ENCODE measurements around the gene LRRC59.
"Not testable (repeated sequence)": the region's sequence is repeated elsewhere in the genome, so short reads cannot be mapped to it uniquely, and the experiment has no call there.

Gene LRRC59

DNA sequence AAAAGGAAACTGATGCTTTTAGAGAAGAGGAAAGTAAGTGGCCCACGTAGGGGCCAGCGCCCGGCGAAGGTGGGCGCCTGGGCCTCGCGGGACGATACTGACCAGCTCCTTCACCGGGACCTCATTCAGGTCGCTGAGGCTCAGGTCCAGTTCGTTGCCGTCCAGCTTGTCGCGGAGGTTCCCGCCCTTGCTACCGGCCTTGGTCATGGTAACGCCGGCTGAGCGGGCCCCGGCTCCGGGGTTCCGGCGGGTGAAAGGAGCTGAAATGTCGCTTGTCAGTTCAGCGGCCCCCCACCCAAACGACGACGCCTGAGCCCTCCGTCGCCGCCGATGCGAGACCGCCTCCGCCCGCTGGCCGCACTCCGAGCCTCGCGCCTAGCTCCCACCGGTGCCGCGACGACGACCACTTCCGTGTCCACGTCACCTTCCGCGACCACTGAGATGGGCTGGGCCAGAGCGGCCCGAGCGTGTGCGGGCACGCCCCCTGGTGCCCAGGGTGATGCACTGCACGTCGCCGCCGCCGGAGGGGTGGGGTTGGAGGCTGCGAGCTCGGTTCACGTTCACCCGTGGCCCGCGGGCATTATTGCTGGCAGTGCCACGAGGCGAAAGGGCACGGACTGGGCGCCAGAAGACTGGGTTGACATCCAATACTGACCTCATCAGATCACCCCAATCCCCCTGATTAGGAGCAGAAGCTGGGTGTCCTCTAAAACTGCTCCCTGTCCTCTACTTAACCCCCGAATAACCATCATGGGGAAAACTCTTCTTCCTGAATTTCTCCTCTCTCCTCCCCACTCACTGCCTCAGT lies at the start of gene LRRC59:
Gene LRRC59, minus strand, starts transcription at position 413 of the 808 bp plus-strand sequence. Its CDS starts 206 bp downstream, at position 207.
- peak; percentile 82 for DNase-seq

DNA sequence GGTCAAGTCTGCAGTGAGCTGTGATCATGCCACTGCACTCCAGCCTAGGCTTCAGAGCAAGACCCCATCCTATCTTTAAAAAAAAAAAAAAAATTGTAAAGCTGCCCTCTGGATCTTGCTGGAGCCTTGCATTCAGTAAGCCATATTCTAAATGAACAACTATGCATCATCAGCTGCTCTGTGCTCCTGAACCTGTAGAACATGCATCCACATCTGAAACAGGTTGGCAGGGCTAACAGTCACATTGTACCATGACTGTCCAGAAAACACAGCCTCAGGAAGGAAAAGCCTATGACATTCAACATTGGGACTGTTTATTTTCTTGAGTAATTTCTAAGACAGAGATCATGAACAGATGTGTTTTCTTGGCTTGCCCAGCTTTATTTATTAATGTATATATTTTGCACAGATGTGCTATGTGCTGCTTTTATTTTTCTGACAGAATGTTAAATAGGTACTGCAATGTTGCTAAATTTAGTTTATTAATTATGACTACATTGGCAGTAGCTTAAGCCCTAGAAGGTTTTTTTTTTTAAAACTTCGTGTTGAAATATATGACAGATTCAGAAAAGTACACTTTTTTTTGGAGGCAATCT lies 48.5 kb upstream of the LRRC59 start:
- no peak for DNase-seq

DNA sequence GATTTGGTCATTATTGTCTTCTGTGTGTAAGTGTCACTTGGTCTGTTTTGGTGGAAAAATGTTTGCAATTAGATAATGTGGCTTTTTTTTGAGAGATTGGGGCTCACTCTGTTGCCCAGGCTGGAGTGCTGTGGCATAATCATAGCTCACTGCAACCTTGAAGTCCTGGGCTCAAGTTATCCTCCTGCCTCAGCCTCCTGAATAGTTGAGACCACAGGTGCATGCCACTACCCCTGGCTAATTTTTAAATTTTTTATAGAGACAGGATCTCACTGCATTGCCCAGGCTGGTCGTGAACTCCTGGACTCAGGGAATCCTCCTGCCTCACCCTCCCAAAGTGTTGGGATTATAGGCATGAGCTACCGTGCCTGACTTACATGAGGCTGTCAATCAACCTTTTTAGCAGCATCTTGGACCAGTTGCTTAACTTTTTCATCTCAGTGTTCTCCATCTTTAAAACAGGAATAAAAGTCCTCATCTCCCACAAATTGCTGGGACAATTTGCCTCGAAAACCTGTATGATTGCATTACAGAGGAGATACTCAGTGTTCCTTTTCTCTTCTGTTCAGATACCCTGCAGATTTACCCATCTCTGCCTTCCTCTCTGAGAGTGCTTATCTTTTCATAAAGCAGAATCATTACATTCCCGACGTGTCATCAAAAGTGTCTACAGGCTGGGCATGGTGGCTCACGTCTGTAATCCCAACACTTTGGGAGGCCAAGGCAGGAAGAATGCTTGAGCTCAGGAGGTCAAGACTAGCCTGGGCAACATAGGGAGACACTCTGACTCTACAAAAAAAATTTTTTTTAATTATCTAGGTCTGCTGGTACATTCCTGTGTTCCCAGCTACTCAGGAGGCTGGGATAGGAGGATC lies 47.8 kb upstream of the LRRC59 start:
- no peak for DNase-seq

- no peak for DNase-seq
Measured at GRCh38 chr17:50443505-50443974, 46.2 kb upstream of the LRRC59 start.

DNA sequence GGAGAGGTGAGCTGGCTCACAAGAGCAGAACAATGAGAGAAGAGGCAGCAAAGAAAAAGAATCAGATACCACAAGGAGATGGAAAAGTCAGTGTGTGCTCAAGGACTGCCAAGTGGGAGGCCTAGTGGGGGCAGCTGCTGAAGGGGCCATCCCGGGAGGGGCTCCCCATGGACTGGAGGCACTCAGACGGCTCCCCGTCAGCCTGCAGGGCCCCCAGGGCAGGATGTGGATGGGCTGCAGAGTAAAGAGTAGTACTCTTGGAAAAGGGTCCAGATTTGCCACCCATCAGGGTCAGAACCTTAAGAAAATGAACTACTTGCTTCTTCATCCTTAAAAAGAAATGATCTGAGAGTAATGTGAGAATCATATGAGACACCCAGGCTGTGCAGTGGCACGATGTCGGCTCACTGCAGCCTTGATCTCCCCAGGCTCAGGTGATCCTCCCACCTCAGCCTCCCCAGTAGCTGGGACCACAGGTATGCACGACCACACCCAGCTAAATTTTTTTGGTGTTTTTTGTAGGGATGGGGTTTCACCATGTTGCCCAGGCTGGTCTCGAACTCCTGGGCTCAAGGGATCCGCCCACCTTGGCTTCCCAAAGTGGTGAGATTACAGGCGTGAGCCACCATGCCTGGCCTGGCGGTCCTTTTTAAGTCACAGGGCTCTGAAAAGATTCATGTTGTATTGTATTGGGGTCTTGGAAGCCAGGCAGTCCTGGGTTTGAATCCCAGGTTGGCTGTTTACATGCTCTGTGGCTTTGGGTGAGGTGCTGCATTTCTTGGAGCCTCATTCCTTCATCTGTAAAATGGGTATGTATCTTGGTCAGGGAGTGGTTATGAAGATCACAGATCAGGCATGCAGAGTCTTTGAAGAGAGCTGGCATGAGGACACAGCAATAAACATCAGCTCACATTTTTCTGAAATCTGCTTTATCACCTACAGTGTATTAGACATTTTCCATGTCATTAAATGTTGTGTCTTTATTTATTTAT lies 43.8 kb upstream of the LRRC59 start:
- DNase-seq: no peak

DNA sequence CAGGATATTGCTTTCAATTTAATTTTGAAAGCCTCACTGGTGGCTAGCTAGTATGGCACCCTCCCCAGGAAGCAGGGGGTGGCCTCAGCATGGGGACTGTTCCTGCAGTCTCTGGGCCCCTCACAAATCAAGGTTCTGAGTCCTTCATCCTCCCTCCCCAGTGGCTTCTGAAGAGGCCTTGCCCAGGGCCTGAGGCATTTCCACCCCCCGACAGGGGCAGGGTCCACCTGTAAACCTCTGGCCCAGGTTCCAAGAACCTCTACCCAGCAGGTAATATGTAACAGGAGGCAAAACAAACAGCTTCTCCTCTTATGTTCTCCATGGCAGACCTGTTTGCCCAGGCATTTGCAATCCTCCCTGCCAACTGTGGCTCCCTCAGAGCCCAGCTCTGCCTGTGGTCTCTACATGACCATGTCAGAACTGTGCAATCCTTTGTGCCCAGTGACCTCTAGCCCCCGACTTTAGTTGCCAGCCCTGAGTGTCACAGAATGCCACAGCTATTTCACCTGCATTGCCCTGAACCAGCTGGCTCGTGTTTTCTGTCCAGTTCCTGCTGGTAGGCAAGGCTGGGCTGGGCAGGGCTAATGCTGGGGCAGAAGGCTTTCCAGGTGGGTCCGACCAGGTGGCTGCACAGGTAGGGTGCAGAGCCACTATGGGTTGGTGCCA lies 43.0 kb upstream of the LRRC59 start:
- no peak for DNase-seq

DNA sequence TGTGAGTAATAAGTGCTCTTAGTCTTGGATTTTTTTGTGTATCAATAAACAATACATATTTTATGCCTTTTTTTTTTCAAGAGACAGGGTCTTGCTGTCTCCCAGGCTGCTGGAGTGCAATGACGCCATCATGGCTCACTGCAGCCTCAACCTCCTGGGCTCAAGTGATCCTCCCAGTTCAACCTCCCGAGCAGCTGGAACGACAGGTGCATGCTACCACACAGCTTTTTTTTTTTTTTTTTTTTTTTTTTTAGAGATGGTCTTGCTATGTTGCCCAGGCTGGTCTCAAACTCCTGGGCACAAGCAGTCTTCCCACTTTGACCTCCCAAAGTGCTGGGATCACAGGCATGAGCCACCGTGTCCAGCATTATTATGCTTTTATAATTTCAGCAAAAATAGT lies 41.7 kb upstream of the LRRC59 start:
- no peak for DNase-seq

- no peak for DNase-seq
Measured at GRCh38 chr17:50437409-50437808, 40.1 kb upstream of the LRRC59 start.

DNA sequence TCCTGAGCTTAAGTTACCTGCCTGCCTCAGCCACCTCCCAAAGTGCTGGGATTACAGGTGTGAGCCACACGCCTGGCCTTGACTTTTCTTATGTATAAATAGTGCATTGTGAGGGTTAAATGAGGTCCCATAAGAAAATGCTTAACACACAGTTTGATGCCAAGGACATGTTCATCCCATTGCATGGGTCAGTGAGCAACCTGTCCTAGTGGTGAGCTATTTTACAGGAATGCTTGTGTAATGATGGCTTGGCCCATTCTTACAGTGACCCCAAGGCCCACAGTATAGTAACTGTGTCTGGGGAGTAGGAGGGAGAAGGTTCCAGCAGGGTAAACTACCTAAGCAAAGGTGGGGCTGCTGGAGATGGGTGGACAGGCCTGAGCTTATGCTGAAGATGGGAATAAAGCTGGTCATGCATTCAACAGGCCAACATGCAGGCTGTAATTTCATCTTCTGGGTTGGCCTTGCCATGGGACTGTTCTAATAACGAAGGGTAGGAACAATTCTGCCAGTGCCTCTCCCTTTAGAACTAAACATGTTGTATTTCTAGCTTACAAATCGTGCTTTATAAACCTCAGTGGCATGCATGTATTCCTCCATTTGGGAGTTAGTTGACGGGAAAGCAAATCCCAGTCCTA lies 34.9 kb upstream of the LRRC59 start:
- DNase-seq: no peak

DNA sequence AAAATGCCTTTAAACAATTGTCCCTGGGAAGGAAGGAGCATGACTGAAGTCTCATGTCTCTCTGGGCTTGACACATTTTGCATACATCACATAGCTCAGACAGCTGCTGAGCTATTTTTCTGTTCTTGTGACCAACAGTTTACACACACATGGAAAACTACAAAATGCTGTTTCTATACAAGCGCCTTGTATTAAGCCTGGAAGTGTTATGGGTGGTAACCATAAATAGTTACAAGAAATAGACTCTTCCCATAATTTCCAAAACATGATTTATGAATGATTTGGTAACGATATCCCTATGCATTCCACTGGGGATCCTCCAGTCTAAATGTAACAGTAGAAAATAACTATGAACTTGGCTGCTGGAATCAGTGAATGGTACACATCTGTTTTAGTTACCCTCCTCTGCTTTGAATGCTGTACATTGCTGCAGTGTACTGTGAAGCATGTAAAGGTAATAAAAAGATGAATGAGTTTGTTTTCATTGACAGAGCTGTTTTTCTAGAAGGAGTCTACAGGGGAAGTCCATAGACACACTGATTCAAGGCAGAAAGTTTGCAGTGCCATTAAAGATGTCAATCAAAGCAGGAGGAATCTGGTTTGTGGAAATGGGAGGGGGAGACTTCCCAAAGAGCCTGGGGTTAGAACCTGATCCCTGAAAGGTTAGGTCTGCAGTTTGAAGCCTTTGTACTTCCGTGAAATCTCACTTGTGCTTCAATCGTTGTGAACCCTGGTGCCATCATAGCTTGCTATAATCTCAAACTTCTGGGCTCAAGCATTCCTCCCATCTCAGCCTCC lies 33.7 kb upstream of the LRRC59 start:
- DNase-seq: no peak

- DNase-seq: no peak
Measured at GRCh38 chr17:50429793-50430192, 32.5 kb upstream of the LRRC59 start.

DNA sequence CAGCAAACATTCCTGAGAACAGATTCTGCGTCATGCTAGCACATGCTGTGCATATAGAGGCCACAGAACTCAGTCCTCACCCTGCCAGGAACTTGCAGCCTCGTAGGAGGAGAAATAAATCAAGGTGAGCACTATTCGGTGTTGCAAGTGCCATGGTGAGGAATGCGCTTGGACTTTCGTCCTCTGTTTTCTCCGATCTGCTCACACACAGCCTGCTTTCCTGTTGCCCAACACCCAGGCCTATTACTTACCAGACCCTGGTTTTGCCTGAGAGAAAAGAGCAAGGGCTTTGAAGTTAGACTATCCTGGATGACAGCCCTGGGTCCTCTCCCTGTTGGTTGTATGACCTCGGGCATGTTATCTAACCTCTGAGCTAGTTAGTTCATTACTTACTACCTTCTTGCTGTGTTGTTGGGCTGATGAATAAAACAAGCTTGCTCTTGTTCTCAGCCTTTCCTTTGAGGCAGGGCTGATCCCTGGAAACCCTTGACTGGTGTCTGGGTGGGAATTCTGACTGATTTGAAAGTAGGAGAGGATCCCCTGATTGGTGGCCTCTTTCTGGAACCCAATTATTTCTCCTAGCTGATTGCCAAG lies 31.6 kb upstream of the LRRC59 start:
- DNase-seq: no peak

- not testable (repeated sequence) for DNase-seq
Measured at GRCh38 chr17:50428126-50428525, 30.8 kb upstream of the LRRC59 start.

DNA sequence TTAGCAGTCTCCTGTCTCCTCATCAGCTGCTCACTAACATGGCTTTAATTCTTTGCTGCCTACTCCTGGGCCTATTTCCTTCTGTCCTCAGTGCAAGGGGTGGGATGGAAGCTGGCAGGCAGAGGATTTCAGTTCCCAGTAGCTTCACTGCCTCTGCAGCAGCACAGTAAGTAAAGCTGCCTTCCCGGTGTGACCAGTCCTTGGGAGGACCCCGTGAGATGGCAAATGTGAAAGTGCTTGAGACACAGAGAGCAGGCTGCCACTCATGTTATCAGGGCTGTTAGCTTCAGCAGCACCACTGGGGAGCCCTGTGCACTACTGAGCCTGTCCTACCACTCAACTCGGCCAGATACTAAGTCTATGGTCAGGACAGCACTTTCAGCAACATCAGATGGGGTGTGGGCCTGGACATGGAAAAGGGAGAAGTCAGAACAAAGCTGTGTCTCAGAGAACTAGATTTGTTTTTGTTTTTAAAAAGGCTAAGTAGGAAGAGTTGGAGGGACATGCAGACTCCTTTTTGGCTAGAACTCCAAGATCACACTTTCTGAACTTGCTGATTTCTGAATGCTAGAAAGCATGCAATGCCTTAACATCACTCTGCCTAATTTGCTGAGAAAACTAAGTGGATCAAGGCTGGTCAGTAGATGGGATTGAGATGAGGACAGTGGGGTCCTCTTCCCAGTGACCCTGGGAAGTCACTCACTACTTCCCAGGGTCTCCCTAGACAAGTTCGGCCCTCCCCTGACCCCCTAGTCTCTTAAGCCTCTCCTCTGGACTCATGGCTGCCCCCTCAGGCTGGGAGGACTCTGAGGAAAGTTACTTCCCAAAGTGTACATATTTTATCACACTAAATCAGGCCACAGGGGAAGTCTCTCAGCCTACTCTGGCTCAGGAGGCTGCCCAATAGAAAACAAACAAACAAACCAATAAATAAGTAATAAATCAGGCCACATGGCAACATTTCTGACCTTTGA lies 29.8 kb upstream of the LRRC59 start:
- DNase-seq: peak; percentile 5

DNA sequence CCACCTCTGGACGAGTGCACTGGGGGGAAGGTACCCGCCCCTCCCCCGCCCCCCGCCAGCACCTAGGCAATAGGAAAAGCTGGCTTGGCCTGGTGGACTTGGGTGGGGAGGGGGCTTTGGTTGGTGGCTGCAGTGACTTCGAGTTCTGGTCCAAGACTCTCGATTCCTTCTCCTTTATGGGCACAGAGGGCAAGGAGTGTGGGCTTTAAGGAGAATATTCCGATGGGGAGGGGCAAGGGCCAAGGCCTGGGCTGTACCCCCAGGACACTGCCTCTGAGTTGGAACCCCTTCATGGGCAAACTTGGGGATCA lies 29.1 kb upstream of the LRRC59 start:
- DNase-seq: no peak

GRCh38 chr17:50425682-50426471 lies 28.6 kb upstream of the LRRC59 start, which contains the start of gene ACSF2:
ACSF2 (plus strand) TSS chr17:50426218; CDS start chr17:50426262, 44 bp downstream.
- DNase-seq: peak; percentile 26

- DNase-seq: no peak
Measured at GRCh38 chr17:50424996-50425681, 27.8 kb upstream of the LRRC59 start.
